ENCODE results near the gene LOXL1.
A peak's percentile ranks its signal among the peaks of the same experiment; 100 is the strongest.

LOXL1 gene

GRCh38 chr15:73905225-73905827 lies 20.9 kb upstream of the LOXL1 start:
- TF ChIP-seq, protein P1, sequence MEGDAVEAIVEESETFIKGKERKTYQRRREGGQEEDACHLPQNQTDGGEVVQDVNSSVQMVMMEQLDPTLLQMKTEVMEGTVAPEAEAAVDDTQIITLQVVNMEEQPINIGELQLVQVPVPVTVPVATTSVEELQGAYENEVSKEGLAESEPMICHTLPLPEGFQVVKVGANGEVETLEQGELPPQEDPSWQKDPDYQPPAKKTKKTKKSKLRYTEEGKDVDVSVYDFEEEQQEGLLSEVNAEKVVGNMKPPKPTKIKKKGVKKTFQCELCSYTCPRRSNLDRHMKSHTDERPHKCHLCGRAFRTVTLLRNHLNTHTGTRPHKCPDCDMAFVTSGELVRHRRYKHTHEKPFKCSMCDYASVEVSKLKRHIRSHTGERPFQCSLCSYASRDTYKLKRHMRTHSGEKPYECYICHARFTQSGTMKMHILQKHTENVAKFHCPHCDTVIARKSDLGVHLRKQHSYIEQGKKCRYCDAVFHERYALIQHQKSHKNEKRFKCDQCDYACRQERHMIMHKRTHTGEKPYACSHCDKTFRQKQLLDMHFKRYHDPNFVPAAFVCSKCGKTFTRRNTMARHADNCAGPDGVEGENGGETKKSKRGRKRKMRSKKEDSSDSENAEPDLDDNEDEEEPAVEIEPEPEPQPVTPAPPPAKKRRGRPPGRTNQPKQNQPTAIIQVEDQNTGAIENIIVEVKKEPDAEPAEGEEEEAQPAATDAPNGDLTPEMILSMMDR (IDR thresholded peaks at IDR 0.05; ENCODE audit: unreplicated experiment in 3 of 3), result no peak
- Mint-ChIP-seq H3K27me3 (ENCODE audit: low read depth) (peaks cover 4% of the 10 kb centered on the region), H3K4me1 (peaks cover 15% of the 10 kb centered on the region), H3K4me3 (no peak overlapping the region), H3K27ac (no peak overlapping the region), H3K36me3 (ENCODE audit: low read depth) (peaks cover 6% of the 10 kb centered on the region), H3K9me3 (no peaks in the 10 kb centered on the region)

DNA sequence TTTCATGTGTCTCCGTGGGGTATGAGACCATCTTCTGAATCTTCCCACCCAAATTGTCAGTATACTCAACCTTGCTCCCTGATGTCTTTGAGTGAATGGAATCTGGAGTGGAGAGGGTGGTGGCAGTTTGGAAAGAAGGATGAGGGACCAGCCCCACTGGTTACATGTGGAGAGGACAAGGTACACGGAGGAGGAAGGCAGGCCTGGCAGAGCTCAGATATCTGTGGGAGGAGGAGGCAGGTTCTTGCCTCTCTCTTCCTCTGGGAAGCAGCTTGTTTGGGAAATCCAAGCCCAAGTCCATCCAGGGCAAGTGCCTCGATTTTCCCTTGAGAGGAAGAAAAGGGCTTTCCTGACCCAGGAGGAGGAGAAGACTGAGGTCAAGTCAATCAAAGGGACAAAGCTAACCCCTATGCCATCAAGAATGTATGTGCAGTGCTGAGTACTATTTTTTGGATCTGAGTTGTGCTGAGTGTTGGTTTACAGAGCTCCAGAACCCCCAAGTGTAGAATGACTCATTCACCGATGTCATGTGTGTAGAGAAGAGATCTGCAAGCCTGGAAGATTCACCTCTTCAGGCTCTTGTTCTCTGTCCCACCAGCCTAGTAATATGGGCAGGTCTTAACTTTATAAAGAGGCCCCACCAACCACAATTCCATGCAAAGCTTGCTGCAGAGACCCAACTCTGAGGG lies 19.8 kb upstream of the LOXL1 start:
- Mint-ChIP-seq H3K4me1 (peaks cover 20% of the 10 kb centered on the region), H3K27me3 (ENCODE audit: low read depth) (peaks cover 4% of the 10 kb centered on the region), H3K4me3 (no peak overlapping the region), H3K36me3 (ENCODE audit: low read depth) (peaks cover 6% of the 10 kb centered on the region), H3K27ac (peak overlapping the region in 1 of 3 experiments; percentile 37), H3K9me3 (no peaks in the 10 kb centered on the region)
- TF ChIP-seq, protein P1 (IDR thresholded peaks at IDR 0.05; ENCODE audit: unreplicated experiment in 3 of 3), result no peak

GRCh38 chr15:73907035-73907408 lies 19.2 kb upstream of the LOXL1 start:
- peaks cover 20% of the 10 kb centered on the region for H3K4me1 Mint-ChIP-seq
- H3K27ac Mint-ChIP-seq, result peak overlapping the region in 1 of 3 experiments; percentile 37
- TF ChIP-seq, protein P1 (IDR thresholded peaks at IDR 0.05; ENCODE audit: unreplicated experiment in 3 of 3), result no peak

GRCh38 chr15:73908030-73908821 lies 18.0 kb upstream of the LOXL1 start:
- H3K36me3 Mint-ChIP-seq (ENCODE audit: low read depth), result peaks cover 6% of the 10 kb centered on the region
- H3K27me3 Mint-ChIP-seq (ENCODE audit: low read depth), result no peaks in the 10 kb centered on the region
- TF ChIP-seq, protein P1 (IDR thresholded peaks at IDR 0.05; ENCODE audit: unreplicated experiment in 3 of 3), result peak; percentile 87 to 92 (median 90)
- H3K4me3 Mint-ChIP-seq, result no peak overlapping the region
- peaks cover 20% of the 10 kb centered on the region for H3K4me1 Mint-ChIP-seq
- H3K27ac Mint-ChIP-seq, result no peak overlapping the region
- no peaks in the 10 kb centered on the region for H3K9me3 Mint-ChIP-seq

More at GRCh38 chr15:73907035-73907408, 19.2 kb upstream of the LOXL1 start:
- Mint-ChIP-seq H3K36me3 (ENCODE audit: low read depth) (peaks cover 6% of the 10 kb centered on the region), H3K27me3 (ENCODE audit: low read depth) (peaks cover 4% of the 10 kb centered on the region), H3K9me3 (no peaks in the 10 kb centered on the region), H3K4me3 (no peak overlapping the region)

DNA sequence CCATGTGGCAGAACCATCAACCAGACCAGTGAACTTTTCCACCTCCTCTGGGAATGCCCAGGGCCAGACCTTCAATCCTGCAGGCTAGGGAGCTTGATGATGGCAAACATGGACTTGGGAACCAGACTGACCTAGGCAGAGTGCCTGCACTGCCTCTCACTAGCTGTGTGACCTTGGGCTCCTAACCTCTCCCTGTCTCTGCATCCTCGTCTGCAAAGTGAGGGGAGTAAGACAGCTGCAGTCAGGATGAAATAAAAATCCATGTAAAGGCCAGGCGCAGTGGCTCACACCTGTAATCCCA lies 17.5 kb upstream of the LOXL1 start:
- no peaks in the 10 kb centered on the region for H3K9me3 Mint-ChIP-seq
- no peaks in the 10 kb centered on the region for H3K27me3 Mint-ChIP-seq (ENCODE audit: low read depth)
- peaks cover 20% of the 10 kb centered on the region for H3K4me1 Mint-ChIP-seq

More for the DNA sequence above, 17.5 kb upstream of the LOXL1 start:
- Mint-ChIP-seq H3K36me3 (ENCODE audit: low read depth) (peaks cover 6% of the 10 kb centered on the region), H3K4me3 (no peak overlapping the region), H3K27ac (no peak overlapping the region)
- TF ChIP-seq, protein P1 (IDR thresholded peaks at IDR 0.05; ENCODE audit: unreplicated experiment in 3 of 3), result no peak
